Activated naive CD8-positive, alpha-beta T cell treated with anti-CD3 and anti-CD28 coated beads, Interleukin-2, amount 50 U/mL, for 16 hours (primary cell): Measurements from ENCODE around the gene GK.
"Not testable (repeated sequence)": the region's sequence is repeated elsewhere in the genome, so short reads cannot be mapped to it uniquely, and the experiment has no call there.

Experiments used
- DNase-seq: peaks from one replicate; pipeline ENCODE4 v3.0.0-alpha.2; 2020; ENCODE audit warnings: low read depth, low spot score

The GK gene

DNA sequence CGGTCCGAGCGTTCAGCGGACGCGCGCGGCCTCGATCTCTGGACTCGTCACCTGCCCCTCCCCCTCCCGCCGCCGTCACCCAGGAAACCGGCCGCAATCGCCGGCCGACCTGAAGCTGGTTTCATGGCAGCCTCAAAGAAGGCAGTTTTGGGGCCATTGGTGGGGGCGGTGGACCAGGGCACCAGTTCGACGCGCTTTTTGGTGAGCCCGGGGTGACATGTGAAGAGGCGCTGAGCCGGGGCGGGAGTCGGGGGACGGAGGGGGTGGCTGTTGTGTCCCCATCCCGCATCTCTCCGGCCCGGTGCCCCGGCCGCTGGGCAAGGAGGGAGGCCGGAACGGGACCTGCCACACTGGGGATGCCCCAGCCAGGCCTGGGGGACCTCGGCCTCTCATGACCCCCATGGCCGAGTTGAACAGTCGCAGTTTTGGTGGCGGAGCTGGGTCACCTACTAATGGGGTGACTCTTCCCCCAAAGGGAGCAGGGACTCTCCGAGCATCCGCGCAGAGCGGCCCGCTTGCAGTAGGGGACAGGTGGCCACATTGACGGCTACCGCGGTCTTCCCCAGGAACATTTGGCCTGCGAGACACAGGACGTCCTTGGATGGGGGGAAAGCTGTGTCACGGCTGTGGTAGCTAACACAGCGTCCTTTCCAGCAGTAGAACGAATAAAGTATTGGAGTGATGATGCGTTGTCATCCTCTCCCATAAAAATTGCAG is at the start of gene GK:
GK (plus strand) TSS at position 9 of the 717 bp plus-strand sequence; CDS start at position 124, 115 bp downstream.
- DNase-seq = no peak

DNA sequence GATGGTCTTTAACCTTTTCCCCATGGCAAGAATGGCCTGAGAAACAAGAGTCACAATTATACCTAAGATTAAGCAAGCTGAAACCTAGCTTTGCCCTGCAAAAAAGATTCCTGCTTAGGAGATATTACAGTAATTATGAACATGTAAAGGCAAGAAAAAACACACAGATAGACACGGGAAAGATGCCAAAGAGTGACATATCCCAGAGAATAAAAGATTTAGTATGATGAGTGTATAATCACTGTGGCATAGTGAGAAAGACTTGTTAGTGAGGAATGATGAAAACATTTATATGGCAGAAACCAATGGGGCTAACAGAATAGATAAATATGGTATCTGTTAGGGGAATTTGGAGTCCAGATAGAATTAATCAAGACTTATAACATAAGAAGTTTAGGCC is 46.1 kb upstream of the GK start:
- DNase-seq = no peak

DNA sequence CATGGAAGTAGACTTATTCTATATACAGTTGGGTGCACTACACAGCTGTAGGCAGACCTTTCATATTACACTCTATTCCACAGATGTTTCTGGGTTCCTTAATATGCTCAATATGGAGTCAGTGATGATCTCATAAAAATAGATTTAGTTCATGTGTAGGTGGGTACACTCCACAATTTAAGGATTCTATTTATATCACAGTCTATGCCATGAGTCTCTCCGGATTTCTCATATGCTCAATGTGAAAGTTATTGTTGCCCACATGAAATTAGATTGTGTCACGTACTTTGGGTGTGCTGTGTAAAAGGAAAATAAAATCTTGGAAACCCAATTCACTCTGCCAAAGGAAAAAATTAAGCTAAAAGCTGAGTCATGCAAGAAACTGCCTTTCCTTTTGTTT is 43.2 kb upstream of the GK start:
- DNase-seq = no peak

DNA sequence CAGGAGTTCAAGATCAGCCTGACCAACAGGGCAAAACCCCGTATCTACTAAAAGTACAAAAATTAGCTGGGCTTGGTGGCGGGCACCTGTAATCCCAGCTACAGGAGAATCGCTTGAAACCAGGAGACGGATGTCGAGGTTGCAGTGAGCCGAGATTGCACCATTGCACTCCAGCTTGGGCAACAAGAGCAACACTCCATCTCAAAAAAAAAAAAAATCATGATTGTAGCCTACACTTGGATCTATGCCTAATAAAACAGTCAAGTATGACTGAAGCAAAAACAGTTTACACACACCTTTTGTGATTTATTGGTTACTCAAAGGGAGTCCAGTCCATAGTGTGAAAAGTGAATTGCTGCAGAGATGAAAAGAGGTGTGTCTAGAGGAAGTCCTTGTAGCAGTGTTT is 41.0 kb upstream of the GK start:
- no peak for DNase-seq

DNA sequence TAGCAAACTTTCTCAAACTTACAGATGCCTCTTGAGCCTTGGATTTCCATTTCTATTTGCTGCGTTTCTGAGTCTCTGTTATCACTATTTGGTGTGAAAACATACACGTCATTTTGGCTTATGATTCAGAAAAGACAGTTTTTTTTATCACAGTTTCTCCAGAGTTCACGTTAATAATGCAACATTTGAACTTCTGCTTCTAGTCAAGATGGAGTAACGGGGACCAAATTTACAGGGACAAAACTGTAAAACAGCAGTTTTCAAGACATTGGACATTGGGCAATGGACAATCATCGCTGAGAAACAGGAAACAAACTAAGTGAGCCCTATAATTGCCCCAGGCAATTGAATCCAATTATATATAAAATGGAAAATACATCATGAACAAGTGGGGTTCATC is 39.5 kb upstream of the GK start:
- no peak for DNase-seq

DNA sequence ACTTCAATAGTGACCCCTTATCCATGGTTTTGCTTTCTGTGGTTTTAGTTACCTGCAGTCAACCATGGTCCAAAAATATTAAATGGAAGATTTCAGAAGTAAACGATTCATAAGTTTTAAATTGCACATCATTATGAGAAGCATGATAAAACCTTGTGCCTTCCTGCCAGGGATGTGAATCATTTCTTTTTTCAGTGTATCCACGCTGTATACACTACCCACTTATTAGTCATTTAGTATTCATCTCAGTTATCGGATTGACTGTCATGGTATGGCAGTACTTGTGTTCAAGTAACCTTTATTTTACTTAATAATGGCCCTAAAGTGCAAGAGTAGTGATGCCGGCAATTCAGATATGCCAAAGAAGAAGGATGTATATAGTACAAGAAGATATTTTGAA is 38.0 kb upstream of the GK start:
- DNase-seq = no peak

DNA sequence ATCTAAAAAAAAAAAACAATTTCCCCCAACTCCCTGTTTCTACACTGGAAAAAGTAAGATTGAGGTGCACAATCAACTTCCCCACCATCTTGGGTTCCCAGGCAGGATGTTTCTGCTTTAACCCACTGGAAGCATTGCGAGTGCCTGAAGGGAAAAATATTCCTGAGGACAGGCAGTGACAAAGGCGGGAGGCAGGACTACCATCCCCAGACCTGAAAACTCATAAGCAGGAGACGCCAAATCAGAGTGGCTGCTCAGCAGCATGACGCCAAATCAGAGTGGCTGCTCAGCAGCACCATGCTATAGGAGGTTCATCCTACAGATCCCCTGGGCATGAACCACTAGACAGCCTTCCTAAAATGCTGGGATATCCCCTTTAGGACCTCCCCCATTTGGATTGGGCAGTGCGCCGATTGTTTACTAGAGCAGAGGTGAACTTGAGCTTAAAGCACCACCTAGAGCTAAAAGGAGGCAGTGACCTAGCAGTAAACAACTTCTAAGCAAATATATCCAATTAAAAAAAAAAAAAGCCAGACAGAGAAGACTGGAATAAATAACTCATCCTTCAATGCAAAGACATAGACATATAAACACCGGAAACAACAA is 35.0 kb upstream of the GK start:
- DNase-seq = no peak

DNA sequence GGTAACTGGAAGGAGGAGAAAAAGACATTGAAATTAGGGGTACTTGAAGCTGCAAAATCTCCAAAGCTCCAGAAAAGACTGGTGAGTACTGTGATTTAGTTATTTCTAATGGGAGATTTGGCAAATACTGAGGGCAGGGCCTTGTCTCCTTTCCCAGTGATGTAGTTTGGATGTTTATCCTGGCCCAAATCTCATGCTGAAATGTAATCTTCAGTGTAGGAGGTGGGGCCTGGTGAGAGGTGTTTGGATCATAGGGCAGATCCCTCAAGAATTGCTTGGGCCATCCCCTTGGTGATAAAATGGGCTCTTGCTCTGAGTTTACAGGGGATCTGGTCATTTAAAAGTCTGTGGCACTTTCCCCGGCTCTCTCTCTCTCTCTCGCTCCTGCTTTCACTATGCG is 33.1 kb upstream of the GK start:
- no peak for DNase-seq

DNA sequence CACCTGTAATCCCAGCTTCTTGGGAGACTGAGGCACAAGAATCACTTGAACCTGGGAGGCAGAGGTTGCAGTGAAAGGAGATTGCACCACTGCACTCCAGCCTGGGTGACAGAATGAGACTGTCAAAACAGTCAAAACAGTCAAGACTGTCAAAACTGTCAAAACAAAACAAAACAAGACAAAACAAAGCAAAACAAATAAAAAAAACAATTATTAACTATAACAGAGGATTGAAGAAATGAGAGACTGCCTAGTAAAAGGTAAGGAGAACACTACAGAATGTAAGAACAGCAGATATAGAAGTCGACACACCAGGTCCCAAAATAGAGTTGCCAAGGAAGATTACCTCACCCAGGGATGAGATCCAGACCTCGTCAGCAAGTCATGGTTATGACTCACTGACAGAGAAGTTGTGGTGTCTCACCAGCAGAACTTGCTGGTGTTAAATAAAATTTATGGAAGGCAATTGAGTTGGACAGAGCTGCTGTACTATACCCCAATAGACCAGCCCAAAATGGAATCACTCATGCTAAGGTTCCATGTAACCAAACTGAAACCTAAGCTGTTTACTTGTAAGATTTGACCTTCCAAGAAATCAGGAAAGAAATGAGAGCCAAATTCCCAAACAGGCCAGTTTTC is 32.1 kb upstream of the GK start:
- no peak for DNase-seq

DNA sequence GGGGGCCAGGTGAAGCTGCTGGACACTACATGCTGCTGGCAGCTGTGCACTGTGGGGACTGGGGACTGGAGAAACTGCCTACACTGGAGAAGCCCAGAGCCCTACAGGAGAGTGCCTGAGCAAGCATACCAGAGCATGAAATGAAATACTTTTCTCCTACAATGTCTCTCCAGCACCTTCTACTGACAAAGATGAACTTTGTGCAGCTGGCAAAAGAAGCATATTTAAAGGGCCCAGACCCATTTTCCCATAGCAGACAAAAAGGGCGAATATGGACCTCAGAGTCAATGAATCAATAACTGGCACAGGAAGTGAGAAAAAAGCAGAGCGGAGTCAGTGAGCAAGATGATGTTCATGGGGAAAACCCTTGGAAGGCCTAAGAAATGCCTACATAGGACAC is 30.9 kb upstream of the GK start:
- DNase-seq = no peak

DNA sequence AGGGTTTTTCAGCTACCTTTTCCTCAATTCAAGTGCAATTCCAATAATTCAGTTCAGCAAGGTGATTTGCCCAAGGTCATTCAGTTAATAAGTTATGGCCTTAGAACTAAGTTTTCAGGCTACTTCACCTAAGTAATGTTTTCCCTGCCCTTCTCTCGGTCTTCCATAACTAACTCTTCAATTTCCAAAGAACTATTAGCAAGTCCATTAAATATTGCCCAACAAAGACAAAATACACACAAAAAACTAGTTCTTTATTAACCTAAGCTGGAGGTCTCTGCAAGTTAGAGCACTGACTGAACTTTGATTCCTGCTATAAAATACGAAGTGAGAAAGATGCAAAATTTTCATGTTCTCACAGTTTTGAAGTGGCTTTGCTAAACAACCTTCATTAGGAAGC is 26.8 kb upstream of the GK start:
- no peak for DNase-seq

DNA sequence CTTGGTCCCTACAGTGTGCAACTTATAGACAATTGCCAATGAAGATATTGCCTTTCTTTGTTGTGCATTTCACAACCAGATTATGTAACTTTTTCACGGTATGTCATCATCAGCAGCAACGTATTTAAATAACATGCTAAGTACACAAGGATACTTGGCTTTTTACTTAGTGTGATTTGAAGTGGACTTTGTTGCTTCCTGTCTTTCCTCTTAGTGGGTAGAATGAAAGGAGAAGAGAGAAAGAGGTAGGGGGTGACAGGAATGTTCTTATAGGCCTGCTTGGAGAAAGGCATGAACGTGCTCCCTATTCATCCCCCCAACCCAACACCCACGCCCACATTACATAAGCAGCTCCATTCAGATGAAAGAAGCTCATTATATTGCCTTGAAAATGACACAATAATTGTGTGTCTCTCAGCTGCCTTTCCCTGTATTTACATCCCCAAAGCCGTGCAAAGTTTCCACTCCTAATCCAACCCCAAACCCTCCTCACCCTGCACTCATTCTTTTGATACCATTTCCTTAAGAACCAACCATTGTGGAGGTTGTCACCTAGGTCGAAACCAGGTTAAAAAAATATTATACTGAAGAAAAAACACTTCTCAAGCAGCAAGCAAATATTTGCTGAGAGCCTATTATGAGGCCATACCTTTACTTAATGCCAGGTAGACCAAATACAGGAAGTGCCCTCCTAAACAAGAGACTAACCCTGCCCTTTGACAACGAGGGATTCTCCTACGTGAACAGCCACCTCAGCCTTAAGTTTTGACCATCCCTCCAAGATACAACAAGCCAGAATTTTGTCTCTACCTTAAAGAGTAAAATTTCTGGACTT is 25.2 kb upstream of the GK start:
- DNase-seq = no peak

DNA sequence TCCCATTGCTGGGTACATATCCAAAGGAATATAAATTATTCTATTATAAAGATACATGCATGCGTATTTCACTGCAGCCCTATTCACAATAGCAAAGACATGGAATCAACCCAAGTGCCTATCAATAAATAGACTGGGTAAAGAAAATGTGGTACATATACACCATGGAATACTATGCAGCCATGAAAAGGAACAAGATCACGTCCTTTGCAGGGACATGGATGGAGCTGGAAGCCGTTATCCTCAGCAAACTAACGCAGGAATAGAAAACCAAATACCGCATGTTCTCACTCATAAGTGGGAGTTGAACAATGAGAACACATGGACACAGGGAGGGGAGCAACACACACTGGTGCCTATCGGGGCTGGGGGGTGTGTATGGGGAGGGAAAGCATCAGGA is 19.2 kb upstream of the GK start:
- DNase-seq = not testable (repeated sequence)

DNA sequence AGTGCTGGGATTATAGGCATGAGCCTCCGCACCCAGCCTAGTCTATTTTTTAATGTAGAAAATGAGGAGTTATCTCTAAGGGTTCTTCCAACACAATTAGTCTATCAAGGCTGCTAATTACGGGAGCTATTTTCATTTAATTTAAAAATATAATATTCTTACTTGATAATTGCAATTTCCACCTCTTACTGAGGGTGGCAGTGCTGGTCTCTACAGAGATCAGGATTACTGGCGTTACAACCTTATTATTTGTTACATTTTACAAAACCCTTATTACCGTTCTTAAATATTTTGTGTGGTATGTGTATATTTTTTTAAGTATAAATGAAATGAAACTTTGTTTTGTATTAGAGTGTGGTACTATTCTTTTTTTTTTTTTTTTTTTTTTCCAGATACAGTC is 17.6 kb upstream of the GK start:
- DNase-seq = no peak

DNA sequence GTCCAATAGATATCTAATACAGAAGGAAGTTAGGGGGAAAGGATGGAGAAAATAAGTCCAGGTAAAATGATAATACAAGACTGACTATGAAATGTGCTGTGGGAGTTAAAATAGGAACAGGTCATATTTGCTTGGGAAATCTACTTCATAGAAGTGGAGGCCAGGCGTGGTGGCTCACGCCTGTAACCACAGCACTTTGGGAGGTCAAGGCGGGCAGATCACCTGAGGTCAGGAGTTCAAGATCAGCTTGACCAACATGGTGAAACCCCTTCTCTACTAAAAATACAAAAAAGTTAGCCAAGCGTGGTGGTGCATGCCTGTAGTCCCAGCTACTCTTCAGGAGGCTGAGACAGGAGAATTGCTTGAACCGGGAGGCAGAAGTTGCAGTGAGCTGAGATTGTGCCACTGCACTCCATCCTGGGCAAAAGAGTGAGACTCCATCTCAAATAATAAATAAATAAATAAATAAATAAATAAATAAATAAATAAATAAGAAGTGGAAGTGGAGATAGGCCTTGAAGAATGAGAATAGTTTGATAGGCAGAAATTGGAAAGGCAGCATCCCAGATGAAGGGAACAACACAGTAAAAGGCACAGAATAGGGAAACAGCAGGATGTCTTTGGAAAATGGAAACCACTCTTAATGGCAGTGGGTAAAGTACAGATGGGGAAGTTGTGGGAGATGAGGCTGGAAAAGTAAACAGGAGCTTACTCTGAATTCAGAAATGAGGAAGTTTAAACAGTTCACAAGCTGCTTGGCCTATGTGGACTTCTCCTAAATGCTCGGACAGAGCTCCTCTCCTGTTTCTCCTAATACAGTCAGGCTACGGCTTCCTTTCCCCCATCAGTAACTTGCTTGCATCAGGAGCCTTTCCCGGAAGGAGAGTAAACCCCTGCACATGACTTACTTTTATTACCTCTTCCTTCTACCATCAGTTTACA is 15.1 kb upstream of the GK start:
- no peak for DNase-seq

DNA sequence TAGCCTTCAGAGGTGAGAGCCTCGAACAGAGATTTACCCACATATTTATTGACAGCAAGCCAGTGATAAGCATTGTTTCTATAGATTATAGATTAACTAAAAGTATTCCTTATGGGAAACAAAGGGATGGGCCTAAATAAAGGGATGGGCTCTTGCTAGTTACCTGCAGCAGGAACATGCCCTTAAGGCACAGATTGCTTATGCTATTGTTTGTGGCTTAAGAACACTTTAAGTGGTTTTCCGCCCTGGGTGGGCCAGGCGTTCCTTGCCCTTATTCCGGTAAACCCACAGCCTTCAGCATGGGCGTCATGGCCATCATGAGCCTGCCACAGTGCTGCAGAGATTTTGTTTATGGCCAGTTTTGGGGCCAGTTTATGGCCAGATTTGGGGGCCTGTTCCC is 13.5 kb upstream of the GK start:
- DNase-seq = not testable (repeated sequence)

DNA sequence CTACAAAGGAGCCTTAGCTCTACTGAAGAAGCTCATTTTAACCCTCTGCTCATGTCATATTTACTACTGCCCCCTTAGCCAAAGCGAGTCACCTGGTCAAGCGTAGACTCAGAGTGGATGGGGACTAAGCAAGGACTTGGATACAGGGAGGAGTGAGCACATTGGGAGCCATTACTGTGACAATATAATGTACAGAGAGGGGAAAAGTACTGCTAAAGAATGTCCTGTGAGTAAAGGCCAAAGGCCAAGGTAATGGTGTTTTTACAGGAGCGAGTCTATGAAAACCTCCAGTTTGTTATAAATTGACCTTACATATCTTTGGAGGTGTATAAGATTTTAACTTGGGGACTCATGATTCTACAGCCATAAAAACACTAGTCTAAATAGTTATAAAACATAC is 10.6 kb upstream of the GK start:
- DNase-seq = no peak

DNA sequence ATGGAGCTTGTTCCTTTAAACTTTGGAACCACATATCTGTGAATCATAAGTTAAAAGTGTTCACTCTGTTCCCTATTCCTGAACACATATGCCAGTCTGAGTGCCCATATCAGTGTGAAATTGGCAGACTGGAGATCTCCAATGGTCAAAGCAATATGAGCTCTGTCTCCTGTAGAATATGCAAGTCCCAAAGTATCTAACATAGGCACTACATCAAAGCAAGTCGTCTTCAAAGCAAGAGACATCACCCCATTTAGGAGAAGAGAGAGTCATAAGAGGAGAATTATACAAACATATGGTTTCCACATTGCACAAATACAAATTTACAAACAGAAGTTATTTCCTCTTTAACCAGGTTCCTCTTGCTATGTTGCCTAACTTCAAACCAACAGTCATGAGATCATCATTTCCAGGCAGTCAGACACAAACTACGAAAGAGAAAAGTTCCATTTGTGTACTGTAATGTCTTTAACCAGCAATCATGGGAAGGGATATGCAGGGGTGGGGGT is 9.9 kb upstream of the GK start:
- DNase-seq = no peak

DNA sequence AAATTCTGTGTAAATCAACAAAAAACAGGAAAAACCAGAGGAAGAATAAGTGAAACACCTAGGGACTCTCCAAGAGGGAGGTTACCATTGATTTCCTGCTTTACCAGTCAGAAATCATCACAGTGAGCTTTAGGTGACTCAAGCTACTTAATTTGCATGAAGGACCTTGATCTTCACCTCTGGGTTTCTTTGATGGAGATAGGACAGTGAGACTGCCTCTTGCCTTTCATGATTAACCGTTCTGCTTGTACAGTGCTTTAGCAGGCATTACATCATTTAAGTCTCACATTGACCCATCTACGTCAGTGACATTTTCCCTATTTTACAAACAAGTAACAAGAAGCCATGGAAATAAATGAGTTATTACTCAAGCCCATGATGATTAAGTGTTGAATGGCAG is 3.4 kb upstream of the GK start:
- no peak for DNase-seq

DNA sequence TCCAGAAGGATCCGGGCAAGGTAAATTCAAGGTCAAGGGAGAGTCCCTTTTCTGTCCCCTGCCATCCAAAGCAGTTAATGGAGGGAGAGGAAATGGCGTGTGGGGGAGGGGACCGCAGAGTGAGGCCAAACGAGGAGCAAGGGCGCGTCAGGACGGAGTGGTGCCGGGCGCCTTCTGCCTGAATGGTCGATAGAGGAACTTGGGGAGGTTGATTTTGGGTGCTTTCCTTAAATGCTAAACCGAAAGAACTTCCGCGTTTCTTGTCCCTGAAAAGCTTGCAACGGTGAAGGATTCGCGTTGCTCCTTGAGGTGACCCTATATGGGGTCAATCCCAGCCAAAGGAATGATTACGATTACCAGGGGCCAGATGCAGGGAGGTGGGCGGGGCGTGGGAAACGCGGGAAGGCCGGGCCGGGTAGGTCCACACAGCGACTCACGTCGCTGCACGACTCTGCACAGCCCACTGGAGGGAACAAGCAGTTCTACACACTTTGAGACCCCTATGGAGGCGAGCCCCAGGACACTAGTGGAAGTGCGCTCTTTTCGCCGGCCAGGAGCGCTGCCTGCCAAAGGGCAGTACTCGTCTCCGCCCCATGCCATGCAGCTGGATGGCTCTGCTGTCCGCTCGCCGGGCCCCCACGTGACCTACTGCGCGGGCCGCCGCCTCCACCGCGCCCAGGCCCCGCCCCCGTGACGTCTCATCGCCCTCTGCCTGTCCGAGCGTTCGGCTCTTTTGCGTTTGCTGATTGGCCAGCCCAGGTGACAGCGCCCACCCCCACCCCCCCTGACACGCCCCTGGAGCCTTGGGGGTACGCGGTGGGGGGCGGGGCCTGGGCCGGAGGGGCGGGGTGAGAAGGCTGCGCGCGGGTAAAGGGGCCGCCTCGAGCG is 452 bp upstream of the GK start:
- DNase-seq = peak; percentile 78
